Prostate gland (tissue), 2 donors: ENCODE results near the gene VPS9D1.

ENCODE experiments used
- CTCF ChIP-seq, 4 experiments: fragments of 200-600 bp in 2 of 4; fragments of 450-650 bp in 2 of 4; sonication (generic) in 2 of 4; IDR thresholded peaks; 1 replicate in 3 of 4; 2 replicates in 1 of 4; pipeline ENCODE4 v1.5.1; 2016 to 2019; ENCODE audit warnings: antibody characterized with exemption in 4 of 4, mild to moderate bottlenecking in 2 of 4, moderate library complexity in 2 of 4
- POLR2A ChIP-seq: fragments of 450-650 bp; IDR thresholded peaks from one replicate; pipeline ENCODE4 v1.6.1; 2016; ENCODE audit warnings: antibody characterized with exemption, mild to moderate bottlenecking
- POLR2AphosphoS5 ChIP-seq: sonication (generic); formaldehyde crosslinking; IDR thresholded peaks from one replicate; pipeline ENCODE4 v1.6.1; 2017; ENCODE audit warnings: antibody characterized with exemption

DNA sequence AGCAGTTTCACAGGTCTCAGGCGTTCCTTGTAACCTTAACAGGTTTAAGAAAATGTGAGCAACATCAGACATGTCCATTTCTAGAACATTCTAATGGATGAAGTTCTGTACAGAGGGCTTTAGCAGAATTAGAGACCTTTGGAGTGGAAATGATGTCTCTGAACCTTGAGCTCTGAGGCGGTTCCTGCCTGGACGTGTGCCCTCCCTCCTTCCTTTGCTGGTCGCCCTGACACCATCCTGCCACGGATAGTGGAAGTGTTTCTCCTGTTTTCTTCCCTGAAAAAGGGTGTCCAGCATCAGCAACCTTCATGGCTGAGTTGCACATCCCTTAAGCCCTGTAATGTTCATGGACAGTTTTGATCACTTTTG, 51.9 kb downstream of the VPS9D1 start:
- TF ChIP-seq CTCF (IDR thresholded peaks at IDR 0.05) (no peak), POLR2A (no peak), POLR2AphosphoS5 (no peak)
